Measurements from ENCODE around the gene ITGBL1. TPM values are rescaled to one million over a fixed set of nuclear protein-coding genes. Genes with fewer than 3 reads are reported as not detected.

The ITGBL1 gene
- total and polyA plus RNA-seq, 2 of the 13 experiments (the other 11 are each of a cell fraction or from before 2014, with no cell fraction given), result 0.02 TPM; not detected in 1

GRCh38 chr13:101425156-101425471, 27.4 kb upstream of the ITGBL1 start (continued):
- TF ChIP-seq ZNF790 (CRISPR knock-in tag; IDR thresholded peaks at IDR 0.05; ENCODE audit: borderline replicate concordance), result no peak
- no peak for TF ChIP-seq ERF (CRISPR knock-in tag; IDR thresholded peaks at IDR 0.05)
- no peak for TF ChIP-seq HNRNPK (IDR thresholded peaks at IDR 0.05; ENCODE audit: low read depth, low read length, poor library complexity, severe bottlenecking)
- TF ChIP-seq ZFP41 (CRISPR knock-in tag; IDR thresholded peaks at IDR 0.05; ENCODE audit: borderline replicate concordance), result no peak
- no peak for TF ChIP-seq MAZ (IDR thresholded peaks at IDR 0.05; ENCODE audit: borderline replicate concordance, low read depth, low read length)
- no peak for TF ChIP-seq MAZ (CRISPR knock-in tag; IDR thresholded peaks at IDR 0.05; ENCODE audit: low read depth)
- TF ChIP-seq, protein P1, sequence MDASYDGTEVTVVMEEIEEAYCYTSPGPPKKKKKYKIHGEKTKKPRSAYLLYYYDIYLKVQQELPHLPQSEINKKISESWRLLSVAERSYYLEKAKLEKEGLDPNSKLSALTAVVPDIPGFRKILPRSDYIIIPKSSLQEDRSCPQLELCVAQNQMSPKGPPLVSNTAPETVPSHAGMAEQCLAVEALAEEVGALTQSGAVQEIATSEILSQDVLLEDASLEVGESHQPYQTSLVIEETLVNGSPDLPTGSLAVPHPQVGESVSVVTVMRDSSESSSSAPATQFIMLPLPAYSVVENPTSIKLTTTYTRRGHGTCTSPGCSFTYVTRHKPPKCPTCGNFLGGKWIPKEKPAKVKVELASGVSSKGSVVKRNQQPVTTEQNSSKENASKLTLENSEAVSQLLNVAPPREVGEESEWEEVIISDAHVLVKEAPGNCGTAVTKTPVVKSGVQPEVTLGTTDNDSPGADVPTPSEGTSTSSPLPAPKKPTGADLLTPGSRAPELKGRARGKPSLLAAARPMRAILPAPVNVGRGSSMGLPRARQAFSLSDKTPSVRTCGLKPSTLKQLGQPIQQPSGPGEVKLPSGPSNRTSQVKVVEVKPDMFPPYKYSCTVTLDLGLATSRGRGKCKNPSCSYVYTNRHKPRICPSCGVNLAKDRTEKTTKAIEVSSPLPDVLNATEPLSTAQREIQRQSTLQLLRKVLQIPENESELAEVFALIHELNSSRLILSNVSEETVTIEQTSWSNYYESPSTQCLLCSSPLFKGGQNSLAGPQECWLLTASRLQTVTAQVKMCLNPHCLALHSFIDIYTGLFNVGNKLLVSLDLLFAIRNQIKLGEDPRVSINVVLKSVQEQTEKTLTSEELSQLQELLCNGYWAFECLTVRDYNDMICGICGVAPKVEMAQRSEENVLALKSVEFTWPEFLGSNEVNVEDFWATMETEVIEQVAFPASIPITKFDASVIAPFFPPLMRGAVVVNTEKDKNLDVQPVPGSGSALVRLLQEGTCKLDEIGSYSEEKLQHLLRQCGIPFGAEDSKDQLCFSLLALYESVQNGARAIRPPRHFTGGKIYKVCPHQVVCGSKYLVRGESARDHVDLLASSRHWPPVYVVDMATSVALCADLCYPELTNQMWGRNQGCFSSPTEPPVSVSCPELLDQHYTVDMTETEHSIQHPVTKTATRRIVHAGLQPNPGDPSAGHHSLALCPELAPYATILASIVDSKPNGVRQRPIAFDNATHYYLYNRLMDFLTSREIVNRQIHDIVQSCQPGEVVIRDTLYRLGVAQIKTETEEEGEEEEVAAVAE (CRISPR knock-in tag; IDR thresholded peaks at IDR 0.05; ENCODE audit: borderline replicate concordance), result no peak

DNA sequence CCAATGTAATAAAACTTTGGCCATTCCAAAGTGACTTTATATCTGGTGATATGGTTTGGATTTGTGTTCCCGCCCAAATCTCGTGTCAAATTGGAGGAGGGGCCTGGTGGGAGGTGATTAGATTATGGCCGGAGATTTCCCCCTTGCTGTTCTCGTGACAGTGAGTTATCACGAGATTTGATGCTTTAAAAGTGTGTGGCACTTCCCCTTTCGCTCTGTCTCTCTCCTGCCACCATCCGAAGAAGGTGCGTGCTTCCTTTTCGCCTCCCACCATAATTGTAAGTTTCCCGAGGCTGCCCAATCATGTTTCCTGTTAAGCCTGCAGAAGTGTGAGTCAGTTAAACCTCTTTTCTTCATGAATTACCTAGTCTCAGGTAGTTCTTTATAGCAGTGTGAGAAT, 26.9 kb upstream of the ITGBL1 start:
- Histone ChIP-seq H4K20me1 (ENCODE audit: insufficient read depth, low read length) (no peaks in the 10 kb centered on the region), H2AFZ (ENCODE audit: low read length) (no peak overlapping the region), H3K4me1 (ENCODE audit: insufficient read depth, low read length) (peaks cover 13% of the 10 kb centered on the region), H3K36me3 (replicated peaks in 1 of 2; ENCODE audit: control insufficient read depth in 1 of 2, insufficient read depth in 2 of 2, low read length in 2 of 2) (no peaks in the 10 kb centered on the region), H3K79me2 (ENCODE audit: insufficient read depth, low read length) (no peaks in the 10 kb centered on the region), H3K27me3 (ENCODE audit: control insufficient read depth in 1 of 2, insufficient read depth in 2 of 2, low read length in 2 of 2) (0 out of 5 replicates have a peak, but pooled peaks cover 0 to 1% of the 10 kb centered on the region in 2 experiments), H3K9ac (ENCODE audit: insufficient read depth, low read depth, low read length) (no peak overlapping the region), H3K4me3 (replicated peaks in 1 of 3; ENCODE audit: insufficient read depth in 1 of 3, low read depth in 2 of 3, low read length in 3 of 3) (no peak overlapping the region), H3K27ac (ENCODE audit: extremely low read length, insufficient read depth, low read length) (no peak overlapping the region), H3K9me3 (ENCODE audit: low read length) (no peaks in the 10 kb centered on the region), H3K4me2 (ENCODE audit: low read depth, low read length) (no peak overlapping the region)
- WGBS (ENCODE audit: low lambda C conversion rate), result 44% methylated on average over 10 of the region's 10 CpGs
- ATAC-seq, result no peak
- no peak for DNase-seq (ENCODE audit: low spot score)
- BruUV-seq (replicated peaks), result no TSS peak
- CTCF ChIA-PET (ENCODE audit: low intra/inter-chr PET ratio, low total read pairs), result no interaction called here
- FAIRE-seq, result no peak
- POLR2A ChIA-PET, result no interaction called here
- TF ChIP-seq POLR2AphosphoS2 (IDR thresholded peaks at IDR 0.05; ENCODE audit: low read depth, low read length) (no peak), NCOA5 (CRISPR knock-in tag; IDR thresholded peaks at IDR 0.05) (no peak), SCMH1 (CRISPR knock-in tag; IDR thresholded peaks at IDR 0.05; ENCODE audit: borderline replicate concordance) (no peak)
- intact Hi-C loops (cut with micrococcal nuclease; ENCODE audit: unreplicated experiment), result no loop called here
- in situ Hi-C loops (cut with HindIII; ENCODE audit: extremely low pct_ligation_motif_present, low pct_unique_long_range_greater_than_20kb), result no loop called here

All from HepG2 (cell line).